Stimulated activated CD4-positive, alpha-beta T cell treated with anti-CD3 and anti-CD28 coated beads, TNF-alpha, amount 100 ng/mL, for 4 hours (primary cell): ENCODE measurements around the gene UBE2D4.
A peak's percentile ranks its signal among the peaks of the same experiment; 100 is the strongest.
"Not testable (repeated sequence)": the region's sequence is repeated elsewhere in the genome, so short reads cannot be mapped to it uniquely, and the experiment has no call there.

Experiments
- DNase-seq, 3 experiments: peaks; one replicate each; pipeline ENCODE4 v3.0.0-alpha.2; 2020; ENCODE audit warnings: low read depth in 3 of 3

Gene UBE2D4

DNA sequence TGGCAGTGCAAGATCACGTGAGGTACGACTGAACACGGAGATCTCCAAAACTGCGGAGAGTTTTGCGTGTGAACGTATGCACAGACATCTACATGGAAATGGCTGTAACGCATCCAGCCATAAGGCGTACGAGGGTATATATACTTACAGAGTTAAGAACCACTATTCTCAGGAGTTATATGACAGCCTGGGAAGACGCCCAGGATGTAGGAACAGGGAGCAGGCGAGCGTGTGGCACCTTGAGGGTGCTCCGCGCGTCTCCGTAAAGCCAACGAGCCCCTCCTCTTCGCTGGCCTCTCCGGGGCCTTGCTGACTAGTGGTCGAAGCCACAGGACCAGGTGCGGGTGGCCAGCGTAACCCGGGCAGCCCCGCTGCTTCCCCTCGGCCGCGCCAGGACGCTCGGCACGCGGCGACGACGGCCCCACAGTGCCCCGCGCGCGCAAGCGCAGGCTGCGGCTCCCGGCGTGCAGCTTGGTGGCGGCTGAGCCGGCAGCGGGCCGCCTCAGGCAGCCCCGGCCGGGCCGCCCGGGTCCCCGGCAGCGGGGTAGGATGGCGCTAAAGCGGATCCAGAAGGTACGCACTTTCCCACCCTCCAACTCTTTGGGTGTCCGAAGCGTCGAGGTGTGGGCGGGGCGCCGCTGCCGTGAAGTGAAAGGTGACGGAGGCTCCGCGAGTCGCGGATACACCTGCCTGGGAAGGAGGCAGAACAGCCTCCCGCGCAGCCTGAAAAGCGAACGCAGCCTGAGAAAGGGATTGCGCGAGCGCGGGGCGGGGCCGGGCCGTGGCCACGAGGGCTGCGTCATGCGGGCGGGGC lies at the start of gene UBE2D4:
TSS of gene UBE2D4 (plus strand) at position 453 of the 814 bp plus-strand sequence. CDS start at position 550, 97 bp downstream.
- DNase-seq: peak; percentile 77 to 91 (median 87)

DNA sequence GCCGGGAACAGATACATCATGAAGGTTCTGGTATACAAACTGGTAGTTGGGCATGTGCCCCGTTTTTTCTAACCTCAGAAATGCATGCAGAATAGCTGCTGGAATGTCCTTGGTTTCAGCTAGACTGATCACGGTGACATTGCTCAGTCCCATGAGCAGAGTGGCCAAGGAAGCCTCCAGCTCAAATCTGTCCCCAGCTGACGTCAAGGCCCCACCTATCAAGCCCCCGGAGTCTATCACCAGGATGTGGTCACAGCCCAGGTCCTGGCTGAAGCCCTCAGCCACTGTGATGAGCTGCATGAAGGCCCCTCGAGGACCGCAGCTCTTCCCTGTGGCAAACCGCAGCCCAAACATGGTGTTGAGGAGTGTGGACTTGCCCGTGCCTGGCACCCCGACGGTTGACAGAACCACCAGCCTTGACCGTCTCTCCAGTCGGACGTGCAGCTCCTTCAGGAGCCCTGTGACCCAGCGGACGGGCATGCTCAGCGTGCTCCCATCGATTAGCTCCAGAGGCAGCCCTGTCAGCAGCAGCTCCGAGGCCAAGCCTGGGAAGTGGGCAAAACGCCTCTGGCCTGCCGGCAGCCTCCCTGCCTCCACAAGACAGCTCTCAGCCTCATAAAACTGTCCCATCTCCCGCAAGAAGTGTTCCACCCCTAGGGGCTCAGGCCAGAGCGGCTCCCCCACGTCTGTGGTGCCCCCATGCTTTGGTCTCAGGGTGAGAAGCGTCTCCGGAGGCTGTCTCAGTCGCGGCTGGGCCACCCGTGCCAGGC lies 49.1 kb upstream of the UBE2D4 start:
- DNase-seq: no peak

DNA sequence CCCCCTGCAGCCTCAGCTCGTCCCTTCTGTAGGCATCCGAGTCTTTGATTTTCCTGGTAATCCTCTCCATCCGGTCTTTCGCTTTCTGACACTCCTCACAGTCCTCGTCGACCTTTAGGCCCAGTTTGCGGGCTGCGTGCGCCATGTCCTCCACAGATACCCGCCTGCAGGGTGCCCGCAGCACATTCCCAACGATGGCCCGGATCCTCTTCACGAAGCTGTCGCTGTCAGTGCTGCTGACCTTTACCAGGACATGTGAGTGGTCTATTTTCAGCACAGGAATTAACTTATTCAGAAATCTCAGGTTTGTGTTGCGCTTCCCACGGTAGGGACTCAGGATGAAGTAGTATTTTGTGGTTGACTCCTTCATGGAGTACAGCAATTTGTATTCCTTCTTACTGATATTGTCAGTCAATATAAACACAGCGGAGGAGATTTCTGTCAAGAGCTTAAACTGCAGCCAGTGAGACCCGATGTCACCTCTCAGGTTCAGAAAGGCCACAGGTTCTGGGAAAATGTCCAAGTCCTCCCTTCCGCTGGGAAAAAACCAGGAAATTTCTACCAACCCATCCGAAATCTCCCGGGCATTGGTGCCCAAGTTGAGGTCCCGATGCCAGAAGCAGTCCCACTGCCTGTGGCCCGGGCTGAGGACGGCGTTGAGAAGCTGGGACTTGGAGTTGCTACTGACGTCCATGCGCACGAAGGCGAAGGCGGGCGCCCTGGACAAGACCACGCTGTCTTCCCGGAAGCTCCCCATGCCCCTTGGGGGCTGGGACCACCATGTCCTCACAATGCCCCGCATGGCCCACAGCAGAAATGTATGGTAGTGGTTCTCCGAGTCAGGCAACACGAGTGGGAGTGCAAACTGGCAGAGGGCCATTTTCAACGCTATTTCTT lies 48.0 kb upstream of the UBE2D4 start:
- DNase-seq: no peak

DNA sequence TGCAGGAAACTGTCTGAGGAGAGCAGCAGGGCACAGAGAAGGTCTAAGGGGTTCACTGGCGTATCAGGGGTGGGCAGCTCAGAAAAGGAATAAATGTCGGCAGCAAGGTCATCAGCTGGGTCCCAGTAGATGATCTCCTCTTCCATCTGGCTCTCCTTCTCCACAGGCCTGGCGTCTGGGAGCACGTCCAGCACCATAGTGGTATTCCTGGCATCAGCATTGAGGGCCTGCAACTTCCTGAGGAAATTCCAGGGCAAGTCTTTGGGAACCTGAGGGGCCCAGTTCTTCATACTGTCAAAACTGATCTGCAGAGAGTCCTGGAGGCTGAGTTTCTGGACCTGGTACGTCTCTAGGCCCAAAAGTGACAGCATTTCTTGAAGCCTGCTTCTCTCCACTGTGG lies 47.4 kb upstream of the UBE2D4 start:
- DNase-seq: no peak

DNA sequence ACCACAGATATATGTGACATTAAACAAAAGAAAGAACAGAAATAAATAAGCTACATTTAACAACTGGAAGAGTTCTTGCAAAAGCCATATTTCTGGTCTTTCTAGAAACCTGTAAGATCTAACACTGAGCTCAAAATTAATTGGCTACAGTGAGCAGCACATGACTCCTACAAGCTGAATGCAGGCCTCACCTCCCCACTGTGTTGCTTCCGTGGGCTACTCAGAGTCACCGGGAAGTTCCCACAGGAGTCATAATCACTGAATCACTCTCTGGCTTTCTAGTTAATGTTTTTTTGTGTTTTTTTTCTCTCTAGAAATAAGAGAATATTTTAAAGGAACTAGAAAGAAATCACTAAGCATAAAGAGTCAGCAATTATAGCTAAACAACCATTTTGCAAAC lies 46.8 kb upstream of the UBE2D4 start:
- DNase-seq: no peak

DNA sequence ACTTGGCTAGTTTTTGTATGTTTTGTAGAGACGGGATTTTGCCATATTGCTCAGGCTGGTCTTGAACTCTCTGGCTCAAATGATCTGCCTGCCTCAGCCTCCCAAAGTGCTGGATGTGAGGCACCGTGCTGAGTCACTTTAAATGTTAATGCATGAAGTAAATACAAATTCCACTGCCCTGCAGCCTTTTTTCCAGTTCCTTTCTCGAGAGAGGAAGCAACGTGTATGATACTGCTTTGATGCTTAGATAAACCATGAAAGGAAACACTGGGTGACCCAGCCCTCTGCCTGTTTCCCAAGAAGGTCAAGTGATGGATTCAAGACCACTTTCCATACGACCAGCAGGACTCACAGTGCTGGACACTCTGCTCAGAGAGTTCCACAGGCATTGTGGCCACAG lies 45.6 kb upstream of the UBE2D4 start:
- no peak for DNase-seq

DNA sequence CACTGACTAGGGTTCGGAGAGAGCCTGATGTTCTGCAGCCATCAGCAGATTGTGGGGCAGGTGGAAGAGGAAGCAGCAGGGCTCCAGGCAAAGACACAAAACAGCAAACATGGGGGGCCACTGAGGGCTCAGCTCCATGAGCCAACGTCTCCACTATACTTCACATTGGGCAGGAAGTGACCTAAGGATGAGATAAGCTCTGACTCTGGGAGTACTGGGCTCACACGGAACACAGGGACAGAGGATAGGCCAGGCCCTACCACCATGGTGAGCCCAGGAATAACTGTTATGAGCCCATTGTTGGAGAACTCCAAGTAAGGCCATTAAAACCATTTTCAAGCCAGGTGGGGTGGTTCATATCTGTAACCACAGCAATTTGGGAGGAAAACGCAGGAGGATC lies 42.0 kb upstream of the UBE2D4 start:
- DNase-seq: no peak

DNA sequence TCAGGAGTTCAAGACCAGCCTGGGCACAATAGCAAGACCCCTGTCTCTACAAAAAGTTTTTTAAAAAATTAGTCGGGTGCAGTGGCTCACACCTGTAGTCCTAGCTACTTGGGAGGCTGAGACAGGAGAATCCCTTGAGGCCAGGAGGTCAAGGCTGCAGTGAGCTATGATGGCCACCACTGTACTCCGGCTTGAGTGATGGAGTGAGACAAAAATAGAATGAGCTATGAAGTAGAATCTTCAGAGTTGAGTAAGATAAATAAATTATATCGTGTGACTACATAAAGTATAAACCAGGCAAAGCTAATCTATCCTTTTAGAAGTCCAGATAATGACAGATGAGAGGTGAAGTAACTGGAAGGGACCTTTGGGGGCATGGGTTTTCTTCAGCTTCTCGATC lies 41.6 kb upstream of the UBE2D4 start:
- no peak for DNase-seq

DNA sequence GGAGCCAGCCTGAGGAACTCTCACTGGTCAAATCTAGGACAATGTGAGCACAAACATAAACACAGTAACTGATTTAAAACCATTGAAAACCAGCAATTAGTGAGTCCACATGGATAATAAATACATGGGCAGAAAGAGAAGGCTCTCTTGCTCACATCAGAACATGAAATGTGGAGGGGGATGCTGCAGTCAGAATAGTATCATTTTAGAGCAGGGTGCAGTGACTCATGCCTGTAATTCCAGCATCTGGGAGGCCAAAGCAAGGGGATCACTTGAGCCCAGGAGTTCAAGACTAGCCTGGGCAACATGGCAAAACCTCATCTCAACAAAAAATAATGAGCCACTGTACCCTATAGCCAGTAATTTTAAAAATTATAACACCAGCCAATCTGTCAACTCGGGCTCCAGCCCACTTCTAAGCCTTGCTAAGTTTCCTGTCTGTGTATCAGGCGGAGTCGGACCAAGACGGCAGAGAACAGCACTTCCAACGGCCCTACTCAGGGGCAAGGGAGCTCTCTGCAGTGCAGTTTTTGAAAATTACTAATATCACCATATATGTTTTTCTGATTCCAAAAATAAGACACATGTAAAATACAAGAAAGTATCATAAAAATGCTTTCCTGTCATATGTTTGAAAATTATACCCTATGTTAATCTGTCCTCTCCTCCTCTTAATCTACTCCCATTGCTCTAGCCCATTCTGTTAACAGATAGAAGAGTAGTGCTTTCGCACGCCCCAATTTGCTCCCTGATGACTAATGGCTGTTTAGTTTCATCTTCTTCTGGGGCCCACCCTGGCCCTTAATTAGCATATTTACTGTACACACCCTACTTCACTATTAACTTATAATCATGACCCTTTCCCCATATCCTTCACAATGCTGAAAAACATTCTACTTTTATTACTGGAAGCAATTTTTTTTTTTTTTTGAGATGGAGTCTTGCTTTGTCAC lies 37.0 kb upstream of the UBE2D4 start:
- DNase-seq: no peak

DNA sequence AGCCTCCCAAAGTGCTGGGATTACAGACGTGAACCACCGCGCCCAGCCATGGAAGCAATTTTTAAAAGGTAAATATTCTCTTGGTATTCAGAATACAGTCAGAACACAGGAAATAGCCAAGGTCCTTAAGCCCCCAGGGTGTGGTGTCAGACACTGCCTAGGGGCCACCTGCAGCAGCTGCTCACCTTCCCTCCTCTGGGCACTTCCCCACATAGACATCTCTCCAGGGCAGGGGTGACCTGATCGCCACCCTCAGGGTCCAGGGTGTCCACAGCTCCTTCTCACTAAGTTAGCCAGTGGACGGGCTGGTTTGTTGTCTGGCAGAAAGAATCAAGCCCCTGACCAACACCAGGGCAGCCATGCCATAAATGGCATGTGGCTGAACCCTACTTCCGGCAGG lies 35.8 kb upstream of the UBE2D4 start:
- no peak for DNase-seq

DNA sequence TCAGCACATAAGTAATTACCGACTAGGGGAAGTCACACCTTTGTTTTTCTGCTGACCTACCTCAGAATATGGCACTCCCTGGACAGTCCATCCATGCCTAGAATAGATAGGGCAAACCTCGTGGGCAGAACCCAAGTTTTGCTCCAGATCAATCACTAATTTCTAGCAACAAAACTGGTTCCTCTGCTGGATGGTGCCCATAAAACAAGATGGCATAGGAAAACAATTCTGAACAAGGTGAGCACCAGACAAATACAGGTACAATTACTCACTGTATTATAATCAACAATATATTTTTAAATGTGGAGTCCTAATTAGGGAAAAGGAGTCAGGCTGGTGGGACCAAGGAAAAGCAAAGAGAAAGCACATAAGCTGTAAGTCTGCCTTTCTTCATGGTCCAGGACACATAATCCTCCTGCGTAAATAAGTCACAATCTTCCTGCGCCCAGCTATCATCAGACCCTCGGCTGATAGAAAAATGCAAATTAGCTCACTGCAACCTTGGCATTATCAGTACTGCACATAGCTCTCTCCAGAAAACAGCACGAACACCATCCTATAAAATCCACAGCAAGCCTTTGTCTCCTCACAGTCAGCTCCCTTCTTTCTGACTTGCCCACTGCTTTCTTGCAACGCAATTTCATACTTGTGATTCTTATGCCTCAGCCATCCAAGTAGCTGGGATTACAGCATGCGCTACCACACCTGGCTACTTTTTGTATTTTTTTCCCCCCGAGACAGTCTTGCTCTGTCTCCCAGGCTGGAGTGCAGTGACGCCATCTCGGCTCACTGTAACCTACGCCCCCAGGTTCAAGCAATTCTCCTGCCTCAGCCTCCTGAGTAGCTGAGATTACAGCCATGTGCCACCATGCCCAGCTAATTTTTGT lies 34.9 kb upstream of the UBE2D4 start:
- no peak for DNase-seq

DNA sequence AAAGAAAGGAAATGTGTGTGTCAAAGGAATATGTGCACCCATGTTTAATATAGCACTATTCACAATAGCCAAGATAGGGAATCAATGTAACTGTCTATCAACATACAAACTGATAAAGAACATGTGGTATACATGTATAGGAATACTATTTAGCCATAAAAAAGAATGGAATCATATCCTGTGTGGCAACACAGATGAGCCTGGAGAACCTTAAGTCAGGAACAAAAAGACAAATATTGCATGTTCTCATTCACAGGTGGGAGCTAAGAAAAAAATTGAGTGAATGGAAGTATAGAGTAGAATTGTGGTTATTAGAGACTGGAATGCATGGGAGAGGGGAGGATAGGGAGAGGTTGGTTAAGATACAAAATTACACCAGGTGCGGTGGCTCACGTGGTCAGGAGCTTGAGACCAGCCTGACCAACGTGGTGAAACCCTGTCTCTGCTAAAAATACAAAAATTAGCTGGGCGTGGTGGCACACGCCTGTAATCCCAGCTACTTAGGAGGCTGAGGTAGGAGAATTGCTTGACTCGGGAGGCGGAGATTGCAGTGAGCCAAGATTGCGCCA lies 30.3 kb upstream of the UBE2D4 start:
- no peak for DNase-seq

DNA sequence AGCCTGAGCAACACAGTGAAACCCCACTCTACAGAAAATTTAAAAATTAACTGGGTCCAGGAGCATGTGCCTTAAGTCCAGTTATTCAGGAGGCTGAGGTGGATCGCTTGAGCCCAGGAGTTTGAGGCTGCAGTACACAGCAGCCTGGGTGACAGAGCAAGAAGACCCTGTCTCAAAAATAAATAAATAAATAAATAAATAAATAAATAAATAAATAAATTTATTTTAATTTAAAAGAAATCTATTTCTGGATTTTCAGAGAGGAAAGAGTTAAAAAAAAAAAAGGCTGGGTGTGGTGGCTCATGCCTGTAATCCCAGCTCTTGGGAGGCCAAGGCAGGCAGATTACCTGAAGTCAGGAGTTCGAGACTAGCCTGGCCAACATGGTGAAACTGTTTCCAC lies 27.7 kb upstream of the UBE2D4 start:
- not testable (repeated sequence) for DNase-seq

DNA sequence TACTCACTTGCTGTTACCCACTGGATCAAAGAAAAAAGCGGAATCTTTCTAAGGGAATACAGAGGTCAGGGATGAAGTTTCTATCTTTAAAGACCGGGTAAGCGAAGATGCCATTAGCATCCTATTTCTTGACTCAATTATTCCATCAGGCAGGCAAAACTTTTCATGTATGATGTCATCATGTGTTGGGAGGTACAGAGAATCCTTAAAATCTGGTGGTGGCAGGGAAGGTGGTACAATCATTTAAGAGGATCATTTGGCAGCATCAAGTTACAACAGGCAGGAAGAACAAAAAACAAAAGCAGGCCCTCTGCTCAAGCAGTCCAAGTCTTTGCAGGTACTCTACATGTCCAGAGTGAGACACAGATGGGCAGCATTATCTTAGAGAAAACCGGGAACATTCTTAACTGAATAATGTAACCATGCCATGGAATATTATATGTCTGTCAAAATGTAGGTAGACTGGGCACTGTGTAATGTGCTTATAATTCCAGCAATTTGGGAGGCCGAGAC lies 23.6 kb upstream of the UBE2D4 start:
- no peak for DNase-seq

DNA sequence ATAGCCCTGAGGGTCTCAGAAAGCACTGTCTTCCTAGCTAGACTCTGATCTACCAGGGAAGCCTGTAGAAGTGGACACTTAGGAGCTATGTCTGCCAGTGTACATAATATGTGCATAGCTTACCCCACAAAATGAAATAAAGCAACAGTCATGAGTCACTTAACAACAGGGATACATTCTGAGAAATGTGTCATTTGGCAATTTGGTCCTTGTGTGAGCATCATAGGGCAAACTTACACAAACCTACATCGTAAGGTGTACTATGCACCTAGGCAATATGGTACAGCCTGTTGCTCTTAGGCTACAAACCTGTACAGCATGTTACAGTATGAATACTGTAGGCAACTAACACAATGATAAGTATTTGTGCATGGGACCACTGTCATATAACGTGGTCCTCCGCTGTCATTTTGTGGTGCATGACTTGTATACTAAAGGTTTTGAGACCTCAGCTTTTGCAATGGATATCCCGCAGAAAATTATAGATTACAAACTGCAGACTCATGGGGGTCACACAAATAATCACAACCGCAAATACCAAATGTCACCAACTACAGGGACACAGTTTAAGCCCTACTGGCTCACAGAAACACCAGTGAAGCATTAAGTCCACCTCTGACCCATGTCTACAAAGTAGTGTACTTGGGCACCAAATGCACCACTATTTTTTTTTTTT lies 21.6 kb upstream of the UBE2D4 start:
- no peak for DNase-seq

DNA sequence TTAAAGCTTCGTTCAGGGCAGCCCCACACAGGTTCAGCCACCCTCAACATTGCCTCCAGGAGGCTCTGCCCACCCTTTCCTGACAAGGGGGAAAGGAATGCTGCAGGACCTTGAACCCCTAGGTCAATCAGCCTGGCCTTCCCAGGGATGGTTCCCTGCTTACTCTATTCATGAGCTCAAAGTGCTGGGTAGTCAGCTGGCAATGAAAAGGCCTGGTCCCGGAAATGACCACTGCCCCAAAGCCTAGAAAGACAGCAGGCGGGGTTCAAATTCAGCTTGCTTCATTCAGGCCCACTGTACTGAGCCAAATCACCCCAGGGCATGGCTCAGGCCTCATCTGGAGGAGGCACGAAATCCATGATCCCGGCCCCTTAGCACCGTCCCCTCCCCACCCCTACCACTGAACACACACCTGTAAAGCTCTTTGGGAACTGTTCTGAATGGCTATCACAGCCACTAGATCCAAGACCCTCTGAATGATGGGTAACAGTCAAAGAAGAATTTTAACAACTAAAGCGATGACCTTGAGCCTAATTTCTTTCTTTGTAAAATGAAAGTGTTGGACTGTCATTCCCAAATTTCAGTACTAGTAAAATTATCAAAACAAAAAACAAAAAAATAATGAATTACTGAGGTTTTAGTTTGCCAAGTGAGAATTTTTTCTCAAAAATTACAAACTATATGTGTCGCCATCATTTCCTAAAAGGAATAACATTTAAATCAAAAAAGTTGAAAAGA lies 20.9 kb upstream of the UBE2D4 start:
- DNase-seq: no peak

DNA sequence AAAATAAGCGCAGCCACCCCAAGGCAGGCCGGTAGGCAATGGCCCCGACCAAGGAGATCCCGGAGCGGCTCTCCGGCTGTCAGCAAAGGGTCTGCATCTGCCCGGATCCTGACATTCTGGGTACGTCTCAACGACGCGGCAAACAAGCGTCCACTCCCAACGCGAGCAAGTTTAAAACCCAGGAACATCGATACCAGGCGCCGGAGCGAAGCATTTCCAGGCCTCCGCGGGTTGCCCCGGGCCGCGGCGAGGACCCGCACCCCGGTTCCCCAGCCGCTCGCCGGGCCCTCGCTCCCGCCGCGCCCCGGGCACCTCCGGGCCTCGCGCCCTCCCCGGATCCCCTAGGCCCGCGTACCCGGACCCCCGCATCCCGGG lies 20.3 kb upstream of the UBE2D4 start:
- DNase-seq: peak in 2 of 3 experiments; percentile 1 to 22
